Stimulated activated CD4-positive, alpha-beta T cell treated with anti-CD3 and anti-CD28 coated beads, TNF-alpha, amount 100 ng/mL, for 24 hours (primary cell): ENCODE data around the gene ADAT3.
A peak's percentile ranks its signal among the peaks of the same experiment; 100 is the strongest.

Experiments
- DNase-seq, 3 experiments: peaks; one replicate each; pipeline ENCODE4 v3.0.0-alpha.2; 2020; ENCODE audit warnings: low read depth in 3 of 3

The ADAT3 gene

GRCh38 chr19:1912760-1913505 lies 7.7 kb downstream of the ADAT3 start:
- DNase-seq: no peak

DNA sequence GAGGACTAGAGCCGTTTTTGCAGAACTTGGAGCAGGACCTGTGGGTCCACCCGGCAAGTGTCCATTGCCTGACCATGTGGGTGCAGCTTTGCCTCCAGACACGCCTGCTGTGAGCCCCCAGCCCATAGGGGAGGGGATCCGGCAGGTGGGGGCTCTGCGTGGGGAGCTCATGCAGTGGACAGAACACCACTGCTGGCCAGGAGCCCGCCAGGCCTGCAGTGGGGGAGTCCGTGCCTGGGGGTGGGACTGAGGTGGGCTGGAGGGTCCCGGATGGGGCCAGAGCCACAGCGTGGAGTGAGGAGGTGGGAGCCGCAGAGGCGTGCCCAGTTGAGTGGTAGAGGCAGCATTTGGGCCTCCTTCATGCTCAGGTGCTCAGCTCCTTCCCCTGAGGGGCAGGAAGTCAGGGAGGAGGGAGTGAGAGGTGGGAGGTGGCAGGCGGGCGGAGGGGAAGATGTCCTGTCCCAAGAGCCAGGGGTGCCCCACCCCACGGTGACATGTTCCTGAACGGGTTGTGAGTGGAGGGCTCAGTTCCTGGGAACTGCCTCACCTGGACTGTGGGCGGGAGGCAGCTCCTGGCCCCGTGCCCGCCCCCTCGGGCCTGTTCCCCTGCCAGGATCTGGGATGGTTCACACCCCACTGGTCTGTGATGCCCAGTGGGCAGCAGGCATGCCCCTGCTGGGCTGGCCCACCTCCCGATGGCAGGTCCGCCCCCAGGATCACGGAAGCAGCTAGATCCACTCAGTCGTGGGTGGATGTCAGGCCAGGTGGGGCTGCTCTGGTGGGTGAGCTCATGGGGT lies 8.8 kb downstream of the ADAT3 start:
- DNase-seq: no peak

GRCh38 chr19:1914826-1915341 lies 9.7 kb downstream of the ADAT3 start:
- DNase-seq: no peak

GRCh38 chr19:1917146-1917545 lies 11.9 kb downstream of the ADAT3 start:
- DNase-seq: no peak

- DNase-seq: no peak
Observed at GRCh38 chr19:1917926-1918325, 12.7 kb downstream of the ADAT3 start.

DNA sequence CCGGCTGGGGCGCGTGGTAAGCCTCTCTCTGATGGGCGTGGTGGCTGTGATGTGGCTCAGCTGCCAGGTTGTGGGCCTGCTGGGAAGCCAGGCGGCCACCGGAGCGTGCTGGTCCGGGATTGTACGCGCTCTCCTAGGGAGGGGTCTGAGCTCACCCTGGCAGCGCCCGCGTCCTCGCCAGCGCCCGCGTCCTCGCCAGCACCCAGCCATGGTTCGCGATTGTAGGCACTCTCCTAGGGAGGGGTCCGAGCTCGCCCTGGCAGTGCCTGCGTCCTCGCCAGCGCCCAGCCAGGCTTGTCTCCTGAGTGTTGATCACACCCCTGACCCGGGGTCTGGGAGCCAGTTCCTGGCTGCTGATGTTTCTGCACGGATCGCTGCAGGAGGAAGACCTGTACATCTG lies 13.8 kb downstream of the ADAT3 start:
- no peak for DNase-seq

- DNase-seq: no peak
Observed at GRCh38 chr19:1920644-1921043, 15.4 kb downstream of the ADAT3 start.

DNA sequence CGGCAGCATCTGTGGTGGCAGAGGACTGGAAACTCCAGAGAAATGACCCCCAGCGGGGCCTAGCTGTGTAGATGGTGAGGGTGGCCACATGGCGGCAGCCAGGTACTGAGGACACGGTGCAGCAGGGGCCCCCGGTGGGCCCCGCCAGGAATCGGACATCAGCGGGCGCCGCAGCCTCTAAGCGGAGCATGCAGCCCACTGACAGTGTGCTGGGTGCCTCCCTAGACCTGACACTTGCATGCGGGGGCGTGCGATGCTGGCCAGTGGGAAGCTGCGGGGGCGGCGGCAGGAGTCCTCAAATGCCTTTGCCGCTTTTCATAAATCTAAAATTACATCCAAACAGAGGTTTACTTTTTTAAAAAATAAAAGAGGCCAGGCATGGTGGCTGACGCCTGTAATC lies 16.1 kb downstream of the ADAT3 start:
- no peak for DNase-seq

DNA sequence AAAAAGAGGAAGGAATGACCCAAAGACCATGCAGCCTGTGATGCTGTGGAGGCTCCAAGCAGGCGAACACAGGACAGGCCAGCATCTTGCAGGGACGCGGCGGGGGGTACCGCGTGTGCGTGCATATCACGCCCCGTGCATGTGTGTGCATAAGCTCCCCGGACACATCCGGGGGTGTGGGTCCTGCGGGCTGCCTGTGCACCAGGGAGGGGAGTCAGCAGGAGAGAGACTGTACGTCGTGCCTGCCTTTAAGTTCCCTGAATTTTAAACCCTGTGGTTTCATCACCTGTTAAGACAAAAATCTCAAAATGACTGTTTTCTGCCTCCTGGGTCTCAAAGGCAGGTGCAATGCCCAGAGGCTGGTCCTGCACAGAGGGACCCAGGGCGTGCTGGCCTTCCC lies 16.6 kb downstream of the ADAT3 start:
- no peak for DNase-seq

- no peak for DNase-seq
Observed at GRCh38 chr19:1922803-1923202, 17.6 kb downstream of the ADAT3 start.

DNA sequence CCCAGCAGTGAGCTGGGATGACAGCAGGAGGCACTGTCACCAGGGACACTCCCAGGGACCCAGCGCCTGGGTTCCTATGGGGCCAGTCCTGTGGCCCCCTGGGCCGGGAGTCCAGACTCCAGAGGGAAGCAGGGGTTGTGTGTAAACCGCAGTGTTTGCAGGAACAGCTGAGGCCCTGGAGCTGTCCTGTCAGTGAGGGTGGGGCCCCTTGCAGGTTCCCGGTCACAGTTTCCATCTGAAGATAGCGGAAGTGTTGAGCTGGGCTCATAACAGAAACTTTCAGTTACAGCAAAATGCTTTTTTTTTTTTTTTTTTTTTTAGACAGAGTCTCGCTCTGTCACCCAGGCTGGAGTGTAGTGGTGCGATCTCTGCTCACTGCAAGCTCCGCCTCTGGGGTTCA lies 18.1 kb downstream of the ADAT3 start:
- DNase-seq: peak in 1 of 3 experiments; percentile 59

- DNase-seq: no peak
Observed at GRCh38 chr19:1924320-1924961, 19.2 kb downstream of the ADAT3 start.

GRCh38 chr19:1925544-1925943 lies 20.3 kb downstream of the ADAT3 start:
- DNase-seq: no peak

DNA sequence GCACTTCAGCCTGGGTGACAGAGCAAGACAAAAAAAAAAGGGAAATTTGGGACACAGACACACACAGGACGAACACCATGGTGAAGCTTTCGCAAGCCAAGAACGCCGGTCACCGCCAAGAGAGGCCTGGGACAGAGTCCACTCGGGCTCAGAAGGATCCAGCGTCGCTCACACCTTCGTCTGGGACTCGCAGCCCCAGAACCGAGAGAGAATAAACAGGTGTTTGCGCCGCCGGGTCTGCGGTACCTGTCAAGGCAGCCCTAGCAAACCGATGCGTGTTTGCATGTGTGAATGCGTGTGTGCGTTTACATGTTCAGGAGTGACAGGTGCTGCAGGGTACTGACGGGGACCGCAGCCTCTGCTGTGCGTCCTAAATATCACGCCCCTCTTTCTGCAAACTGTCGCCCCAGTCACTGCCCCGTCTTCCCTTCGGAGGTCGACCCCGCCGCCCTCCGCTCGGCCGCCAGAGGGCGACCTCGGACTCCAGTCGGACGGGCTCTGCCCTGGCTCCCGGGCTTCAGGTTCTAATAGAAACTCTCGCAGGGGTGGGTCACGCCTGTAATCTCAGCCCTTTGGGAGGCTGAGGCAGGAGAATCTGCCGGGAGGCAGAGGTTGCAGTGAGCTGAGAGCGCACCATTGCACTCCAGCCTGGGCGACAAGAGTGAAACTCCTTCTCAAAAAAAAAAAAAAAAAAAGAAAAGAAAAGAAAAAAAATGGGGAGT lies 24.0 kb downstream of the ADAT3 start:
- DNase-seq: peak; percentile 53 to 77 (median 54)

- no peak for DNase-seq
Observed at GRCh38 chr19:1931445-1931844, 26.2 kb downstream of the ADAT3 start.

GRCh38 chr19:1932395-1932794 lies 27.2 kb downstream of the ADAT3 start:
- DNase-seq: no peak

DNA sequence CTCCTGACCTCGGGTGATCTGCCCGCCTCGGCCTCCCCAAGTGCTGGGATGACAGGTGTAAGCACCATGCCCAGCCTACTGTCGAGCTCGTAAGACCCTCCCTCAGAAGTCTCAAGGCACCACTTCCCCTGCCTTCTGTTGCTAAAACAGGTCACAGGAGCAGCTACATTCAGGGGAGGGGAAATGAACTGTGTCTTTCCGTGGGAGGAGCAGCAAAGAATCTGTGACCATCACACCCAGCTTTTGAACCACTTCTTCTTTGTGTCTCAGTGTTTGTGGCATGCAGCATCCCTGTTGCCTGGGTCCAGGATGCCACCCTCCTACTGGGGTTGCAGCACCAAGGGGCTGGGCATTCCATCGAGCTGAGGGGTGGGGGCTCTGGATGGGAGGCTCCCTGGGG lies 28.0 kb downstream of the ADAT3 start:
- no peak for DNase-seq

DNA sequence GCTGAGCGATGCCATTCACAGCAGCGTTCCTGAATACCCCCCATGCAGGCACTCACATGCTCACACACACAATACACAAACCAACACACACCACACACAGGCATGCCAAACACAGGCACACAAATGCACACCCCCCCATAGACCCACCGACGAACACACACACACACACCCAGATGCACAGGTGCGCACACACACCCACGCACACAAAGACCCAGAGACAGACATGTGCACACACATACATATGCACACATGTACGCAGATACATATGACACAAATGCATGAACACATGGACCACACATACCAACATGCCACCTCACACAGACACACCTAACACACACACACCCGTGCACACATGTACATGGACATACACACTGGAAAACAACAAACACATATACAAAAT lies 28.7 kb downstream of the ADAT3 start:
- DNase-seq: no peak

DNA sequence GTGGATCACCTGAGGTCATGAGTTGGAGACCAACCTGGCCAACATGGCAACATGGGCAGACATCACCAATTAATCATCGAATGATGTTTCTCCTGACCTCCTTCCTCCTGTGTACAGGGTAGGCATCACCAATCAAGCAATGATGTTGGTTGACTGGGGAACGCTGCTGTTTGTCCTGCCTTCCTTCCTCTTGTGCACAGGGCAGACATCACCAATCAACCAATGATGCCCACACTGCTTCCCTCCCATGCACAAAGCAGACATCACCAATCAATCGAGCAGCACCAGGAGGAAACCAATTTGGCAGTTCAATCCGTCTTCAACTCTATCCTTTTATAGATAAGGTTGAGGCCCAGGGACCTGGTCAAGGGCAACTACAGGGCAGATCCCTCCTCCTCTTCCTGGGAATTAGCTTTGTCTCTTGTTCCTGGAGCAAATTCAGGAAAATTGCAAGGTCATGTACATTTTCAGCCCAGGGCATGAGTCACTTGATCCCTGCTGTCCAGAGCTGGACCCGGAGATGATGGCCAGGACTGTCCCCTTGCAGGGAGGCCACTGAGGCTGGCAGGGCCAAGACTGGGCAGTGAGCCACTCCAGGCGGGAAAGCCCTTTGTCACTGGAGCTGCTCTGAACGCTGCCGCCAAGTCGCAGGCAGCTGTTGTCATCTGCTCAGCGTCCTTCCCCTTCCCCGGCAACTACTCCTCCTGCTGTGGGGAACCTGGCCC lies 30.4 kb downstream of the ADAT3 start:
- no peak for DNase-seq

GRCh38 chr19:1936430-1936829 lies 31.2 kb downstream of the ADAT3 start:
- no peak for DNase-seq

DNA sequence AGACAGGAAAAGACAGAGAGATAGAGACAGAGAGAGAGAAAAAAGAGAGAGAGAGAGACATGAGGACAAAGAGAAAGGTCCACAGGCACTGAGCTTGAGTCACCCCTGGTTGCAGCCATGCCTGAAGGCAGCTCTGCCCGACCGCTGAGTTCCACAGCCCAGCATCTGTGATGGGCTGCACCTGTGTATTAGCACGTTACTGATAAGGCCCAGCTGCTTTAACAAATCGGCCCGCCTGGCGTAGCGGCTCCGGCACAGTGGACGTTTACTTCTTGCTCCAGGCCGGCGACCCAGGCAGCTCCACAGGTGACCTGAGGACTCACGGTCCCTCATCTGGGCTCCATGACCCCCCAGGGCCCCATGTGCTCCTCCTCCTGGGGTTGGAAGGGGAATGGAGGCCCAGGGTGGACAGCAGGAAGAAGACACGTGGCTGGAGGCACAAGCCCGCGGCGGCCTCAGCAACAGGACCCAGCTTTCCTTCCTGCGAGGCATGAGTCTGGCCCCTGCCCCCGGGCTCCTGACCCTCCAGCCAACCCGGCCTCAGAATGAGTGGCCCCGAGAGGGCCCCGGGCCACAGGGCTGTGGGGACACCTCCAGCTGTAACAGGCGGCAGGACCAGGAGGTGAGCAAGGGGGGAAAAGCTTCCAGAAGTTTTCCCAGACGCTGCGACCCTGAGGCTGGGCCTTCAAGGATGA lies 31.9 kb downstream of the ADAT3 start:
- no peak for DNase-seq
